GM18502 (cell line): ENCODE data around the gene ASL.
"Not testable (repeated sequence)": the region's sequence is repeated elsewhere in the genome, so short reads cannot be mapped to it uniquely, and the experiment has no call there.

Experiments used
- ATAC-seq: cut with Tn5 transposase; IDR thresholded peaks from one replicate; pipeline ENCODE4 v1.9.1; 2021; ENCODE audit warnings: mild to moderate bottlenecking; ENCODE audit not compliant: unreplicated experiment, poor library complexity

ASL gene

GRCh38 chr7:66075590-66076461, at the start of gene ASL:
TSS of gene ASL (plus strand) at chr7:66075819. CDS start at chr7:66076082, 263 bp downstream.
- peak; percentile 98 for ATAC-seq

GRCh38 chr7:66028342-66028741, 47.3 kb upstream of the ASL start:
- ATAC-seq: not testable (repeated sequence)

- no peak for ATAC-seq
Observed at GRCh38 chr7:66033471-66034385, 41.9 kb upstream of the ASL start.

- ATAC-seq: not testable (repeated sequence)
Observed at GRCh38 chr7:66034436-66035010, 41.1 kb upstream of the ASL start.

GRCh38 chr7:66036382-66036781, 39.2 kb upstream of the ASL start:
- ATAC-seq: no peak

GRCh38 chr7:66036788-66037187, 38.8 kb upstream of the ASL start:
- ATAC-seq: no peak

- no peak for ATAC-seq
Observed at GRCh38 chr7:66039094-66039670, 36.4 kb upstream of the ASL start.

- ATAC-seq: no peak
Observed at GRCh38 chr7:66043681-66044497, 31.7 kb upstream of the ASL start.

- ATAC-seq: not testable (repeated sequence)
Observed at GRCh38 chr7:66044498-66044854, 31.1 kb upstream of the ASL start.

GRCh38 chr7:66047426-66047825, 28.2 kb upstream of the ASL start:
- no peak for ATAC-seq

GRCh38 chr7:66049886-66050285, 25.7 kb upstream of the ASL start:
- not testable (repeated sequence) for ATAC-seq

GRCh38 chr7:66050337-66050957, 25.2 kb upstream of the ASL start:
- ATAC-seq: no peak

GRCh38 chr7:66050990-66051448, 24.6 kb upstream of the ASL start:
- ATAC-seq: no peak

- no peak for ATAC-seq
Observed at GRCh38 chr7:66052447-66052846, 23.2 kb upstream of the ASL start.

- ATAC-seq: no peak
Observed at GRCh38 chr7:66054063-66054462, 21.6 kb upstream of the ASL start.

GRCh38 chr7:66055321-66055956, 20.2 kb upstream of the ASL start:
- ATAC-seq: peak; percentile 68

GRCh38 chr7:66060796-66061195, 14.8 kb upstream of the ASL start:
- ATAC-seq: no peak

- ATAC-seq: no peak
Observed at GRCh38 chr7:66069732-66070131, 5.9 kb upstream of the ASL start.

- no peak for ATAC-seq
Observed at GRCh38 chr7:66070222-66070621, 5.4 kb upstream of the ASL start.
